Osteocyte (in vitro differentiated cells): ENCODE data around the gene MTSS2. TPM values are rescaled to one million over a fixed set of nuclear protein-coding genes. Genes with fewer than 3 reads are reported as not detected.

Source experiments
- DNase-seq: peaks from one replicate; pipeline ENCODE4 v3.0.0; 2021; ENCODE audit warnings: mixed read lengths; ENCODE audit not compliant: unreplicated experiment; ENCODE audit errors: extremely low spot score
- H3K27ac Mint-ChIP-seq: one replicate; pipeline ENCODE4 v1.8.0; 2021; ENCODE audit warnings: mild to moderate bottlenecking, mixed read lengths; ENCODE audit not compliant: unreplicated experiment
- H3K27me3 Mint-ChIP-seq: one replicate; pipeline ENCODE4 v1.8.0; 2021; ENCODE audit warnings: mixed read lengths; ENCODE audit not compliant: unreplicated experiment
- H3K36me3 Mint-ChIP-seq: one replicate; pipeline ENCODE4 v1.8.0; 2021; ENCODE audit warnings: mixed read lengths; ENCODE audit not compliant: unreplicated experiment
- H3K4me1 Mint-ChIP-seq: one replicate; pipeline ENCODE4 v1.8.0; 2021; ENCODE audit warnings: mixed read lengths; ENCODE audit not compliant: unreplicated experiment
- H3K4me3 Mint-ChIP-seq: one replicate; pipeline ENCODE4 v1.8.0; 2021; ENCODE audit warnings: mild to moderate bottlenecking, moderate library complexity, mixed read lengths; ENCODE audit not compliant: unreplicated experiment
- H3K9me3 Mint-ChIP-seq: one replicate; pipeline ENCODE4 v1.8.0; 2021; ENCODE audit warnings: mixed read lengths; ENCODE audit not compliant: unreplicated experiment
- CTCF ChIP-seq: fragments of 200-600 bp; sonication (generic); IDR thresholded peaks from 2 replicates; pipeline ENCODE4 v1.5.0; 2021; ENCODE audit warnings: antibody characterized with exemption, mild to moderate bottlenecking, moderate library complexity
- total RNA-seq: library from RNA; stranded (reverse); gene quantifications from 2 replicates; pipeline ENCODE4 v1.2.1, GENCODE V29; 2021

The MTSS2 gene
- total RNA-seq, 1 donor from 2014 or later = 156 TPM

GRCh38 chr16:70729292-70729691, 43.4 kb upstream of the MTSS2 start:
- H3K4me3 Mint-ChIP-seq = no peak overlapping the region
- H3K27ac Mint-ChIP-seq = no peak overlapping the region
- no peak for TF ChIP-seq CTCF
- no peaks in the 10 kb centered on the region for H3K27me3 Mint-ChIP-seq
- H3K36me3 Mint-ChIP-seq = peaks cover 27% of the 10 kb centered on the region
- H3K4me1 Mint-ChIP-seq = peaks cover 4% of the 10 kb centered on the region
- DNase-seq = no peak
- H3K9me3 Mint-ChIP-seq = no peaks in the 10 kb centered on the region

GRCh38 chr16:70728150-70728549, 42.3 kb upstream of the MTSS2 start:
- no peak for TF ChIP-seq CTCF
- Mint-ChIP-seq H3K4me1 (peaks cover 3% of the 10 kb centered on the region), H3K27ac (no peak overlapping the region), H3K9me3 (no peaks in the 10 kb centered on the region), H3K4me3 (no peak overlapping the region), H3K27me3 (no peaks in the 10 kb centered on the region), H3K36me3 (peaks cover 27% of the 10 kb centered on the region)
- no peak for DNase-seq

- no peaks in the 10 kb centered on the region for H3K27me3 Mint-ChIP-seq
- H3K9me3 Mint-ChIP-seq = no peaks in the 10 kb centered on the region
- no peak for TF ChIP-seq CTCF
- no peak for DNase-seq
- H3K4me1 Mint-ChIP-seq = no peaks in the 10 kb centered on the region
- H3K4me3 Mint-ChIP-seq = no peak overlapping the region
- H3K27ac Mint-ChIP-seq = no peak overlapping the region
- H3K36me3 Mint-ChIP-seq = peaks cover 27% of the 10 kb centered on the region
Observed at GRCh38 chr16:70726892-70727361, 41.1 kb upstream of the MTSS2 start.

- Mint-ChIP-seq H3K9me3 (no peaks in the 10 kb centered on the region), H3K27ac (no peak overlapping the region), H3K36me3 (peaks cover 23% of the 10 kb centered on the region), H3K4me3 (no peak overlapping the region), H3K27me3 (no peaks in the 10 kb centered on the region), H3K4me1 (no peaks in the 10 kb centered on the region)
- TF ChIP-seq CTCF = no peak
- no peak for DNase-seq
Observed at GRCh38 chr16:70725912-70726828, 40.3 kb upstream of the MTSS2 start.
